Pulmonary artery endothelial cell (primary cell): Measurements from ENCODE around the gene CABCOCO1. TPM values are rescaled to one million over a fixed set of nuclear protein-coding genes. Genes with fewer than 3 reads are reported as not detected.

ENCODE experiments used
- DNase-seq: peaks from one replicate; pipeline ENCODE4 v3.0.0-alpha.2; 2011; ENCODE audit warnings: low read depth, low spot score
- total RNA-seq: library from RNA; depleted of rRNA; stranded (reverse); fragments of >200 nt; gene quantifications from 2 replicates; pipeline ENCODE4 v1.2.3, GENCODE V29; 2014

The CABCOCO1 gene
- total RNA-seq, 1 donor from 2014 or later: 0.33 TPM

- no peak for DNase-seq
Observed at GRCh38 chr10:61812920-61813319, 150.2 kb downstream of the CABCOCO1 start.

DNA sequence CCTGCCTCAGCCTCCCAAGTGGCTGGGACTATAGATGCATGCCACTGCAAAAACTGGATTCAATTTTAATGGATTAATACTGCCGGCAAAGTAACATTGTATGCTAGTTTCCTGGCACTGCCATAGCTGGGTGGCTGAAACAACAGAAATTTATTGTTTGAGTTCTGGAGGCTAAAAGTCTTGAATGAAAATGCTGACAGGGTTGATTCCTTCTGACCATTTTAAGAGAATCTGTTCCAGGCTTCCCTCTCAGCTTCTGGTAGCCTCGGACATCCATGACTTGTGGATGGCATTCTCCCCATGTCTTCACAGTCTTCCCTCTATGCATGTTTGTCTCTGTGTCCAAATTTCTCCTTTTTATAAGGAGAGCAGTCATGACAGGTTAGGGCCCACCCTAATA is 151.4 kb downstream of the CABCOCO1 start:
- DNase-seq: no peak

DNA sequence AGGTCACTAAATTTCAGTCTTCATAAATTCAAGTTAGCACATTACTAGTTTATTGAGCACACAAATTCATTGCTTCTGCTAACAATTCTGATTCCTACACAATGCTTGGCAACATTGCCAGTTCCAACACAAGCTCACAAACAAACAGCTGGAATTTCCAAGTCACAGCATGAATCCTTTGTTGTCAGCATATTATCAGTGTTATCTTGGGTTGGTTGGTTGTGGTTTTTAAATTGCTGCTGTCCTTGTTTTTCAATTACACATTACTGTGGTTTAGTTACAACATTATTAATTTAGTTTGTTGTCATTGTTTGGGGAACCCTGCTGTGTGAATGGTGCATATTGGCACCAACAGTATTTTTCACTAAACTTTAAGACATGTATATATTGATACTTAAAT is 152.8 kb downstream of the CABCOCO1 start:
- DNase-seq: no peak

Other genes starting within 250 kb of the CABCOCO1 start
- gene TMEM26, start 209.5 kb upstream of the CABCOCO1 start, total RNA-seq: 0.14 and 0.26 TPM in 2 replicates
- gene ARID5B, start 238.8 kb downstream of the CABCOCO1 start, total RNA-seq: 4.6 and 17.0 TPM in 2 replicates